OCI-LY3 (cell line): ENCODE results near the gene CTSO.

Experiments used
- EZH2phosphoT487 ChIP-seq: fragments of 200-600 bp; shearing (Covaris generic); IDR thresholded peaks from 2 replicates; pipeline ENCODE4 v1.6.1; 2018; ENCODE audit warnings: antibody characterized with exemption, mixed run types, low read depth
- TF ChIP-seq, protein P1 (sequence below): fragments of 200-600, 300-600 bp; sonication (generic); IDR thresholded peaks from 2 replicates; pipeline ENCODE4 v1.5.1; 2014; ENCODE audit warnings: antibody characterized with exemption, low read length, low read depth

DNA sequence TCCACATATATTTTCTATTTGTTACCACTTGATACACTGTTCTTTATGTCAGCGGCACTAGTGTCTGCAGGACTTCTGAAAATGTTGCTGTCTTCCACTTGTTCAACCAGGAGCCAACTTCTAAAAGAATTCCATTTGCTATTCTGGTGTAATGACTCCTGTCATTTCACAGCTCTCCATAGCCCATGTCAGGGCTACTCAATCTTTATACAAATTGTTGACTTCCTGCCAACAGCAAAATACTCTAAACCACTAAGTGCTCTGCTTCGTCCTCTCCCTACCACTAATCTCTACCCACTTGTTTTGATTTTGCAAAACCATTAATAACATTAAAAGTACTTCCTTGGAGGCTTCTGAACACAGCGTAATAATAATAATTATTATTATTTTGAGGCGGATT lies 7.2 kb downstream of the CTSO start:
- TF ChIP-seq, protein P1, sequence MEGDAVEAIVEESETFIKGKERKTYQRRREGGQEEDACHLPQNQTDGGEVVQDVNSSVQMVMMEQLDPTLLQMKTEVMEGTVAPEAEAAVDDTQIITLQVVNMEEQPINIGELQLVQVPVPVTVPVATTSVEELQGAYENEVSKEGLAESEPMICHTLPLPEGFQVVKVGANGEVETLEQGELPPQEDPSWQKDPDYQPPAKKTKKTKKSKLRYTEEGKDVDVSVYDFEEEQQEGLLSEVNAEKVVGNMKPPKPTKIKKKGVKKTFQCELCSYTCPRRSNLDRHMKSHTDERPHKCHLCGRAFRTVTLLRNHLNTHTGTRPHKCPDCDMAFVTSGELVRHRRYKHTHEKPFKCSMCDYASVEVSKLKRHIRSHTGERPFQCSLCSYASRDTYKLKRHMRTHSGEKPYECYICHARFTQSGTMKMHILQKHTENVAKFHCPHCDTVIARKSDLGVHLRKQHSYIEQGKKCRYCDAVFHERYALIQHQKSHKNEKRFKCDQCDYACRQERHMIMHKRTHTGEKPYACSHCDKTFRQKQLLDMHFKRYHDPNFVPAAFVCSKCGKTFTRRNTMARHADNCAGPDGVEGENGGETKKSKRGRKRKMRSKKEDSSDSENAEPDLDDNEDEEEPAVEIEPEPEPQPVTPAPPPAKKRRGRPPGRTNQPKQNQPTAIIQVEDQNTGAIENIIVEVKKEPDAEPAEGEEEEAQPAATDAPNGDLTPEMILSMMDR, result no peak
- no peak for TF ChIP-seq EZH2phosphoT487
